Stimulated activated CD4-positive, alpha-beta T cell treated with anti-CD3 and anti-CD28 coated beads, Interleukin-1b, Interleukin-23, amount 100 ng/mL, for 48 hours (primary cell): ENCODE measurements around the gene COL25A1.
"Not testable (repeated sequence)": the region's sequence is repeated elsewhere in the genome, so short reads cannot be mapped to it uniquely, and the experiment has no call there.

Experiments used
- DNase-seq: peaks from one replicate; pipeline ENCODE4 v3.0.0-alpha.2; 2020

The COL25A1 gene

DNA sequence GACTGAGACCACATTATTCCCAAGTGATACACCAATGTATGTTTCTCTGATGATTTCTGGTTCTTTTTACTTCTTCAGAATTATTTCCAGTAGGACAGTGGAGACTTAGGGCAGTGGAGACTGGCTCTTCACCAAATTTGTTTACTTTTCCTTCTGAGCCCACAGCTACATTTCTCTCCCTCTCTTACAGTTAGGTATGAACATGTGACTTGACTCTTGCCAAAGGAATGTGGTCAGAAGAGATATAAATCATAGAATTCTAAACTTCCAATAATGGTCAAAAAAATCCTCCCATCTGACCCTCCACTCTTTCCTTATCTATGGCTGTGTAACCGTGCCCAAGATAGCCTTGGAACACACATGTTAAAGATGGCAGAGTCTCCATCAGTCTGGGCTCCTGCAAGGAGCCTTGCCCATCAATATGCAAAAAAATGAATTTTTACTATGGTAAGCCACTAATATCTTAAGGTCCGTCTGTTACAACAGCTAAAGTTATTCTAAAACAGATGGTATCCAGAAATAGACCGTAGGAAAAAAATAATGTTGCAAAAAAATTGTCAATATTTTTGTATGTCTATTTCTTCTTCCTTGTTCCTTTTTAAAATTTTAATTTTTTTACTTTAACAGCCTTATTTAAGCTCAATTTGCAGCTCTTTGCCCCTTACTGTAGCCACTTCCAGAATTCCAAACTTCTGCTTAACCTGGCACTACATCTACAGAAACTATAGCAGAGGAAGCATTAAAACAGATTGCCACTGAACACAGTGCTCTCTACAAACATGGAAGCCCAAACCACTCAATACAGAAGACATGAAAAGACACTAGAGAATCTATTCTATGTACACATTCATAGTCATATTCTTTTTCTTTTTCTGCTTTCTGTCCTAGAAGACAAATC lies 260.7 kb downstream of the COL25A1 start:
- no peak for DNase-seq

DNA sequence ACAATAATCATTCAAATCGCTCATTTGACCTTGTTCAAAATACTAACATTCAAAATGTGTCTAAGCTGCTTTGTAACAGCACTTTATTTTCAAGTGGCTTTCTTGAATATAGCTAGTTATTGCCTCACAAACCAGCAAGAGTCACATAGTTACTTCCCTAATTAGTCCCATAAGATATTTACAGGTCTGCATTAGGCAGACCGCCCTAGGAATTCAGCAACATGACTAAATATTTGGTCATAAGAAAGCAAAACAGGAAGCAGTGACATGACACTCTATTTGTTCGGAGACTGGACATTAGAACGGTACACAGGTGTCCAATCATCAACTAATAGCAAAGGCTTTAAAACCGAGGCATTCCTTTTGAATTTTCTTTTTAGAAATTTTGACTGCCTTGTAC lies 262.0 kb downstream of the COL25A1 start:
- no peak for DNase-seq

DNA sequence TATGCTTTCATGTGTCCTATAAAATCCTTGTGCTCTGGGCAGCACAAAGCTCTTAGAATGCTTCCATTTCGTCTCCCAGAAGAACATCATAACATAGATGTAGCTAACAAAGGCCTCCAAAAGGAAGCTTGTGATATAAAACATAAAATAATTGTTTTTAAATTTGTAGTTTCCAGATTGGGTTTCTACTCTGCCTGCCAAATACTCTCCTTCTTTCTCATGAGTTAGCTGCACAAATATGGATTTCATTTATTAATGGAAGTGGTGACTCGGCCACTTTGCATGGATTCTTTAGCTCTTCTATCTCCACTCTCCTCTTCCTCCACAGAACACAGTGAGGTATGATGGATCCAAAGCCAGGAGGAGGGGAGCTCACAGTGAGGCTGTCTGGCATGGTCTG lies 265.4 kb downstream of the COL25A1 start:
- DNase-seq: no peak

DNA sequence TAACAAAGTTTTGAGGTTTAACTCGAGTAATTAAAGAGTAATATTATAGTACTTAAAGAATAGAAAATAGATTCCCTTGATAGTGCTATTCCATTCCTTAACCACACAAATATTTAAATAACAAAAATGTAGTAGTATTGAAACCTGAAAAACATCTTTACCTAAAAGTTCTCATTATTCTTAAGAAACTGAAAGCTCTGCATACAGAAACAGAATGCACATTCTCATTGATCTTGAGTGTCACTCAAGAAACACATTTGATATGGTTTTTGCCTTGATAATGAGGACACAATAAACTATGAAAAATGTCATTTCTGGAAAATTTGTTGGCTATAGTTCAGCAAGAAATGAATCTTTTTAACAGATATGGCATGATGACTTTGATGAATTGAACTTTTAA lies 268.5 kb downstream of the COL25A1 start:
- no peak for DNase-seq

DNA sequence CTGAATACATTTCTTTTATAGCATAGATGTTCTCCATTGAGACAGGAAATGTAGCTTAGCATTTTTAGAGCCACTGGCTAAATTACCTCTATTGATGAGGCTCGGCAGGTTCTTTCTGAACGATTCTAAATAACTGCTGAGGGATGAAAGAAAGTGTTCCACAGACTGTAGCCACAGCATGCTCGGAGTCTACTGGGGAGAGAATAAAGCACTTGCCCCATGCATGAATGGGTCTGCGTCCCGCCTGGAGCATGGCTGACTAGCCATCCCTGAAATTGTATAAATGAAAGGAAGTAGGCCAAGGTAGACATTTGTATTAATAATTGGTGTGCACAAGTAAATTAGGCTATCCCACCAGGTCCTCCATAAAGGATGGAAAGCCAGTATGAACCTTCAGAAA lies 269.8 kb downstream of the COL25A1 start:
- DNase-seq: no peak

DNA sequence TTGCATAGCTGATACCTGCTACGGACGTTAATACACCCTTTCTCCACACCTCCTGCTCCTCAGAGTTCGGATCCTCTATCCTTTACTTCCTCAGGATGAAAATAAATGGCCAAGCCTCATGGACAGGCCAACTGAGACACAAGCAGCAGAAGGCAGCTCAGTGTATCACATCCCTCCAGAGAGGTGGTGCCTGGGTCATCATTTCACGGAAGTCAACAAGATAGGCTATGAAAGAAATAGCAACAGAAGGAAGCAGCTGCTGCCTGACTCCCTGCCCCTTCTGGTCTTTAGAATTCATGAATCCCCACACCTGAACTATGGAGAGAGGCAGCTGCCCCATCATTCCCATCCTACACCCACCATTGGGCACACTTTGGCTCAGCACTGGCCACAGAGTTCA lies 272.5 kb downstream of the COL25A1 start:
- no peak for DNase-seq

DNA sequence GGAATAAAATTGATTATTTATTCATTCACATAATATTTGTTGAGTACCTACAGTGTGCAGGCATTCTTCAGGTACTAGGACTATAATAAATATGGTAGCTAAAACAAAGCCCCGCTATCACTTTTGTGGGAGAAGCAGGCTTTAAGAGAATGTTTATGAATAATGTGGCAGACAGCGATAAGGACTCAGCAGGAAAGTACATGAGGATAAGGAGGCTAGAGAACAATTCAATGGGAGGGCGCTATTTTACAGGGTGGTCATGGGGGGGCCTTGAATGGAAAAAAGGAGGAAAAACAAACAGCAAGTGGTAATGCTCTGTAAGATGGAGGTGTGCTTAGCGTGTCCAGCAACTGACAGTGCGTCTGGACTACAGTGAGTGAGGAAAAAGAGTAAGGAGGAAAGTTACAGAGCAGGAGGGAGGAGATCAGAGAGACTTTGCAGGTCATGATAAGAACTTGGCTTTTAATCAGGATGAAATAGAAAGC lies 275.4 kb downstream of the COL25A1 start:
- no peak for DNase-seq

DNA sequence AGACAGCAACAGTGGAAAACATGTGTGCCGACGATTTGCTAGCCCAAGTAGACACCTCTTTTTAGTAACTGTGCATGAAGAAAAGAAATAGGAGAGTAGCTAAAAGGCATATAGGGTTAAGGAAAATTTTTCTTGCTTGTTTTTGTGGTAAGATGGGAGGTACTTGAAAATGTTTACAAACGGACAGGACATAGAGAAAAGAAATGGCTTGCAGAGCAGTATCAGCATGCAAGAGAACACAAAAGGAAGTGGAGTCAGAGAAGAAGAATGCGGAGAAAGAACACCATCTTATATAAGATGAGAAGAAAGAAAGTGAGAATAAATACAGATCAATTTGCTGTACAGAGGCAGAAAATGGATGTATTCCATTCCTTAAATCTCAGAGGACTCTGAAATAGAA lies 275.9 kb downstream of the COL25A1 start:
- no peak for DNase-seq

DNA sequence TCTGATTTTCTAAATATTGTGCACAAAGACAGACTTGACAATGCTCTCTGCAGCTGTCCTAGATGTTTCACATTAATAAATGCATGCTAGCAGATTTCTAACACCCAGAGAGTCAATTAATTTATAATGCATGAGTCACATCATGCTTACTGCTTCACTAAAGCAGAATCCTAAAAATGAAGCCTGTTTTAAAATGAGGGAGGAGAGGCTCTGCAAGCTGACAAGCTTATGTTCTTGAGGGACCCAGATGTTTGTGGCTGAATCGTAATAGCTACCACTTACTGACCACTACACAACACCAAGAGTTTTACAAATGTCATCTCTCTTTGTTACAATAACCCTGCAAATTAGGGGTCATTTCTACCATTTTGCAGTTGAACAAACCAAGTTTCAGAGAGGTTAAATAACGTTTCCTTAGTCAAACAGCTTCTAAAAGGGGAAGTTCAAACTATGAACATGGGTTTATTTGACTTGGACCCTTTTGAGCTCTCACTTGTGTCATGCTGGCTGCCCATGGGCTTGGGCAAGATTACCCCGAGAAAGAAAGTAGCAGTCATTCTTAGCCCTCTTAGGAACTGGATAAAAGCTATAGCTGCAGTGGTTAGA lies 276.9 kb downstream of the COL25A1 start:
- DNase-seq: no peak

DNA sequence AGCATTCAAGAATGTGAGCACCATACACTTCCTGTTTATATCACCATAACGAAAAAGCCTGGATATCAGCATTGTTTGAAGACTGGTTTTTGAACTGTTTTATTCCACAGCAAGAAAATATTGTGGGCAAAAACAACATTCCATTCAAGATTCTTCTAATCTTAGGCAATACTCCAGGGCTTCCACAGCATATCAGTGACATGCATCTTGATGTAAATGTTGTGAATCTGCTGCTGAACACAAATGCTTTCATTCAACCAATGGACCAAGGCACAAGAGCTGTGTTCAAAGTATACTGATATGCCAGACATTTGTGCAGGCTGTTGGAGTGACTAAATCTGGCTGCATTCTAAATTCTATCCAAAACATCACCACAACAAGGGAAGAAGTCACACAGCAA lies 279.5 kb downstream of the COL25A1 start:
- no peak for DNase-seq

DNA sequence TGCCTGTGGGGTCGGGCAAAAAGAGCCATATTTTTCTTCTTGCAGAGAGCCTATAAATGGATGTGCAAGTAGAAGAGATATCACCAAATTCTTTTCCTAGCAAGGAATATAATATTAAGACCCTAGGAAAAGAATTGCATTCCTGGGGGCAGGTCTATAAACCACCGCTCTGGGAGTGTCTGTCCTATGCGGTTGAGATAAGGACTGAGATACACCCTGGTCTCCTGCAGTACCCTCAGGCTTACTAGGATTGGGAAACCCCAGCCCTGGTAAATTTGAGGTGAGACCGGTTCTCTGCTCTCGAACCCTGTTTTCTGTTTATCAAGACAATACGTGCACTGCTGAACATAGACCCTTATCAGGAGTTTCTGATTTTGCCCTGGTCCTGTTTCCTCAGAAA lies 280.8 kb downstream of the COL25A1 start:
- DNase-seq: not testable (repeated sequence)

DNA sequence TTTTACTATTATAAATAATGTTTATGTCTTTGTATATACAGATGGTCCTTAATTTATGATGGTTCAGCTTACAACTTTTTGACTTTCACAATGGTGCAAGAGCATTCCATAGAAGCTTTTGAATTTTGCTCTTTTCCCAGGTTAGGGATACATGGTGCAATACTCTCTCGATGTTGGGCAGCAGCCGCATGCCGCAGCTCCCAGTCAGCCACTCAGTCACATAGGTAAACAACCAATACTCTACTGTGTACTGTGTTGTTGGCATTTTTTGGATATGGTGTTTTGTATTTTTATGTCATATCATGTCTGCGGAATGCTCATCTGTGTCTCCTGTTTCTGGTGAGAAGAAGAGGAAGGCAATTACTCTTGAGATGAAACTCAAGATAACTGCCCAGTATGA lies 281.6 kb downstream of the COL25A1 start:
- no peak for DNase-seq

DNA sequence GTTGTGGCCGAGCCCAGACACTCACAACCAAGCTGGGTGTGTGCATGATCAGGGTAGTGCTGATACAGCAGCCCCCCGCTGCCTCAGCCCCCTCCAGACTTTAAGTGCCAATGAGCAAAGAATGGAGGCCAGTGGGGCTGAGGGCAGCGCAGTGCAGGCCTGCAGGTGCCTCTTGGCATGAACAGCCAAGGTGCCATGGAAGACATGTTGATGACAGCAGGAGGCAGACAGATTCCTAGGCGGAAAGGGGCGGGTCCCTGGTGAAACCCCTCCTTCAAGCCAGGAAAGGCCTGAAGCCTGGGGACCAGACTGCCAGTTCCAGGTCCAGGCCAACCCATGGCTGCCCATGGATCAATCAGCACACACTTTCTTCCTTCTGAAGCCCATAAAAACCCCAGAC lies 286.3 kb downstream of the COL25A1 start:
- no peak for DNase-seq

DNA sequence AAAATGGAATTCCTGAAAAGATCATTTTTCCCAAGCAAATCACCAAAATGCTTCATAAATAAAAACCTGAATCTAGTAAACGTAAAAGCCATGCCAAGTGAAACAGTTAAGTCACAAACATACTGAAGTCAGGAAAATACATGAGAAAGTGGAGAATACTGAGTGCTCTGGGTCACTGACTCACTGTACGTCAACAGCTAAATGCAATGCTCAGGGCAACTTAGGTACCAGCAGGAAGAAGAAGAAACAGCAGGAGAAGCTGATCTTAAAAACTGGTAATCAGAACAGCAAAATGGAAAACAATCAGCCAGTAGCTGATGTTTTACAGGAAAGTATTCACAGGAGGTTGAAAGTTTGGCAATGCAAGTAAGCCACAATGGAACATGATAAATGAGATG lies 287.0 kb downstream of the COL25A1 start:
- DNase-seq: no peak

DNA sequence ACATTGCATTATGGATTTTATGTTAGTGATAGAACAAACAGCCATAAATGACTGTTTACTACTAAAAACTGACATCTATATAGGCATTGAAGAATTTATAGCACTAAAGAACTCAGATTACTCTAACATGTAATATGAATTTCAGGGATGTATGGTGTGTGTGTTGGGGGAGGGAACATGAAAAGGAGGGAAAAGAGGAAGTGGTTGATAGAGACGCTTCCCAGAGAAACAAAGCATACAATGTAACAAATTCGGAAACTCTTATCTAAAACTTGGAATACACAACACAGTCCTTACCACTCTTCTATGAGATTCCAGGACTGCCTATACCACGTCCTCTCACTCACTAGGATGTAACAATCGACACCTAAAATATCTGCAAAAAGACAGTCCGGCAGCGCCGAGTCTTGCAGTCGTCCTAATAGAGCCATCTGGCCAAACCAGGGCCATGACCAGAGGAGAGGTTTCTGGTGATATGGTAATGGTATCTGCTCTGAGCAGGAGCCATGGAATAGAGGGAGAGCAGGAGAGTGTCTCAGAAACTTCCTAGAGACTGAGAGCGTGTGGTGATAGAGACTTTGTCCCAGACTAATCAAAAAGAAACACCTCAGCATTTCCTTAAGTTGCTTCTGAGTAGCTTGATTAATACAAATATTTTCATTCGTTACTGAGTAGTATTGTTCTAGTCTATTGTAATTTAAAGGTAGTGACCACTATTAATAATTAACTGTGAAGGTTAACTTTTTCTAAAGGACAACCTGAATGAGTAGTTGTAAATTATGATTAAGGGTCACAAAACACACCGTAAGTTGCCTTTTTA lies 287.7 kb downstream of the COL25A1 start:
- no peak for DNase-seq

DNA sequence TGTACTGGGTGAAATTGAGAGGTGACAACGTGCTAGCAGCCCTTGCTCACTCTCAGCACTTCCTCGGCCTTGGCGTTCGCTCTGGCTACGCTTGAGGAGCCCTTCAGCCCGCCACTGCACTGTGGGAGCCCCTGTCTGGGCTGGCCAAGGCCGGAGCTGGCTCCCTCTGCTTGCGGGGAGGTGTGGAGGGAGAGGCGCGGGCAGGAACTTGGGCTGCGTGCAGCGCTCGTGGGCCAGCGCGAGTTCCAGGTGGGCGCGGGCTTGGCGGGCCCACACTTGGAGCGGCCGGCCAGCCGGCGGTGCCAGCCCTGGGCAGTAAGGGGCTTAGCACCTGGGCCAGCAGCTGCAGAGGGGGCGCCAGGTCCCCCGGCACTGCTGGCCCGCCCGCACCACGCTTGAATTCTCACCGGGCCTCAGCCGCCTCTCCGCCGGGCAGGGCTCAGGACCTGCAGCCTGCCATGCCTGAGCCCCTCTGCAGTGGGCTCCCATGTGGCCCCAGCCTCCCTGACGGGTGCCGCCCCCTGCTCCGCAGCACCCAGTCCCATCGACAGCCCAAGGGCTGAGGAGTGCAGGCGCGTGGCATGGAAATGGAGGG lies 290.1 kb downstream of the COL25A1 start:
- DNase-seq: no peak

DNA sequence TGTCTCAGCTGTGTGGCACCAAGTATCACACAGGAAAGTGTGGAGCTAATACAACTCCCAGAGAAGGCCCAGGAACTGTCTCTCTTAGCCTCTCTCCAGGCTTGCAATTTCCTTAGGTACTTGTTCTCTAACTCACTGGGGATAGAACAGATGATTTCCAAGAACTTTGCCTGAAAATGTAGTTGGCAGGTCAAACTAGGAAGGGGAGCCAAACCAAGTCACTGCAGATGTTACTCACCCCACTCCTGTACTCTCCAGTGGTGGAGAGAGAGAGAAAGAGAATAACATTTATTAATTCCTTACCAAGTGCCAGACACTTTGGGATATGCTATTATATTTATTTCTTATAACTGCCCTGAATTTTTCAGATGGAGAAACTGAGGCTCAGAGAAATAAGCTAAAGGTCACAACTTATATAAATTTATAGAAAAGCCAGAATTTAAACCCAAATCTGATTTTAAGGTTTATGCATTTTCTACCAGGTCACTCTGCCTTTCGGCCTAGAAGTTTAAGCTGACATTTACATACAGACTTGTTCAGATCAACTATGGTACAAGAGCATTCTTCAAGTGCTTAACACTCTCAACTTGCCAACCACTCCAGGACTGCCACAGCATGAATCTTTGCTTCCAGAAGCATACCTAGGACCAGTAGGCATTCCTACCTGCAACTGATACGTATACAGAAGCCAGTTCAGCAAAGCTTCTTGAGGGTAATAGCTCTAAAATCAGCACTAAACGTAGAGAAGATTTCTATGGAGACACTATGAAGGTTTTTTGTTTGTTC lies 291.0 kb downstream of the COL25A1 start:
- DNase-seq: no peak

DNA sequence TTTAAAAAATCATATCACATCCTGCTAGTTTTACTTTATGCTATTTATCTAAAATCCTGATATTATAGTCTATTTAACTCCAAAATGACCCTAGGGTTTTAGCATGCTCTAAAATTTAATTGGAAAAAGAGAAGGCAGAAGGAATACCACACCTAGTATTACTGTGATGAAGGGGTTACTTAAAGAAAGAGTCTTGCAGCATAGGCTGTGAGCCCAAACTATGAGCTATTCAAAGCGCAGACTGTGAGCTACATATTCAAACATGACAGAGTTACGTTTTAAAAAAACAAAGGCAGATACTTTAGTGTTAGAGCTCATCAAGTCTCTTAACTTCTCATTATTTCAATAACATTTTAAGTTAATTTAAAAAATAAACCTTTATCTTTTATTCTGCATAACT lies 291.9 kb downstream of the COL25A1 start:
- no peak for DNase-seq

DNA sequence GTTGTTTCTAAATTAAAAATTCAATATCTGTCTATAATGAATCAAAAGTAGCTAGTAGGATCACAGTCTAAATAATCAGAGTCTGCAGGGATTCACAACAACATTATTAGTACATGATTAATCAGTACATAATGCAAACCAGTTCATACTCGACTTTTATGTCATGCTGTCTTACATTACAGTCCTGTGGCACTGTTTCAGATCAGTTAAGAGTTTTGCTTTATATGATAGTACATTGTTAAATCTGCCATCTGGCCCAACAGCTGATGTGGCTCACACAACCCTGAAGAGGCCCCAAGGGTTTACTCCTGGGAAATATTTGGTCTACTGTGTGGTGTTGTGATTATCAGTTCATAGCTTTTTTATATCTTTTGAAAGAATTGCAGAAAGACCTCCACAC lies 292.5 kb downstream of the COL25A1 start:
- DNase-seq: no peak

DNA sequence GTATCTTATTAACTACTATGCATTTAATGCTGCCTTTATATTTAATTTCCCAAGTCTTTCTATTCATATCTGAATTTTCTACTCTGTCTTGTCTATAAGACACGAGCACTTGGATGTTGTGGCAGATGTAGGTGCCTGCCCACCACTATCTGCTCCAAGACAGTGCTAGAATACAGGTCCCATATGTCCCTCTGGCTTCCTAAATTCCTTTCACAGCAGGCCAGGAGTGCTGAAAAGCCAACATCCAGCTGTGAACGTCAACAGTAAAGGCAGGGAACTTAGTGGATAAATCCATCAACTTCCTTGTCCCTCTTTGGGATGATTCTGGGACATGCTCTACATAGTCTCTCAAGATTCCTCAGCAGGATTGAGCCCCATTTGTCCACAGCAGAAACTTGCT lies 294.5 kb downstream of the COL25A1 start:
- DNase-seq: no peak

DNA sequence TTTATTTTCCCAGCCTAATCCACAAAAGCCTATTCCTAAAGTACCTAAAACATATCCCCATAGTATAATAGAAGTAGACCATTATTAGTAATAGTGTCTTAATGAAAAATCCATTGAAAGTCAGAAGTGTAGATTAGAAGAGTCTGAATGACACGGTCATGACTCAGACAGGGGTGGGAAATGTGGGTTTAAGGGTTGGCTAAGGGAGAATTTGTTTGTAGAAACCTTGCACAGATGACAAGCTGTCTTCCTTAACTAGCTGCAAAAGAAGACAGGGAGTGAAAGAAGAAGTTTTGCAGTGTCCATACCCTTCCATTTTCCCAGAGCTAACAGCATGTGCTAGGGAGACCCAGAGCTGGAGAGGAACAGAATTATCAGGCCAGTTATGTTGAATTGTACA lies 296.9 kb downstream of the COL25A1 start:
- DNase-seq: no peak

DNA sequence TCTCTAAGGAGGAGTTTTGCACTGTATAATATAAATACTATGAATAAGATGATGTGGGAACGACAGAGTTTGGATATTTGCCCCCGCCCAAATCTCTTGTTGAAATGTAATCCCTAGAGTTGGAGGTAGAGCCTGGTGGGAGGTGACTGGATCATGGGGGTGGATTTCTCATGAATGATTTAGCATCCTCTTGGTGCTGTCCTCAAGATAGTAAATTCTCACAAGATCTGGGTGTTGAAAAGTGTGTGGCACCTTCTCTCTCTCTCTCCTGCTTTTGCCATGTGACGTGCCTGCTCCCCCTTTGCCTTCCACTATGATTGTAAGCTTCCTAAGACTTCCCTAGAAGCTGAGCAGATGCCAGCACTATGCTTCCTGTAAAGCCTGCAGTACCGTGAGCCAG lies 298.0 kb downstream of the COL25A1 start:
- no peak for DNase-seq
